ENCODE results near the gene TUBB8. TPM values are rescaled to one million over a fixed set of nuclear protein-coding genes. Genes with fewer than 3 reads are reported as not detected.
A peak's percentile ranks its signal among the peaks of the same experiment; 100 is the strongest.
"Not testable (repeated sequence)": the region's sequence is repeated elsewhere in the genome, so short reads cannot be mapped to it uniquely, and the experiment has no call there.

TUBB8 gene
- total and polyA plus RNA-seq, 2 donors (not counting 3 experiments of a cell fraction or from before 2014, with no cell fraction given) = 0.18 TPM; not detected in 1

GRCh38 chr10:78556-78955 is 29.5 kb upstream of the TUBB8 start:
- Histone ChIP-seq H3K79me2 (ENCODE audit: control insufficient read depth, insufficient read depth, low read length) (no peaks in the 10 kb centered on the region), H3K36me3 (ENCODE audit: control insufficient read depth in 2 of 2, extremely low read depth in 1 of 2, insufficient read depth in 2 of 2, low read length in 2 of 2) (no peaks in the 10 kb centered on the region), H3K27ac (ENCODE audit: insufficient read depth, low read depth, low read length) (no peak overlapping the region), H3K4me2 (ENCODE audit: insufficient read depth, low read length) (no peak overlapping the region), H3K9me1 (replicated peaks; ENCODE audit: control insufficient read depth, extremely low read depth, insufficient read depth, low read length) (no peaks in the 10 kb centered on the region), H3K4me1 (ENCODE audit: control insufficient read depth, extremely low read depth, insufficient read depth, low read length) (no peaks in the 10 kb centered on the region), H3K4me3 (replicated peaks in 1 of 3; ENCODE audit: insufficient read depth in 1 of 3, low read depth in 1 of 3, low read length in 3 of 3) (no peak overlapping the region), H2AFZ (ENCODE audit: low read depth, low read length) (no peak overlapping the region), H3K9me3 (replicated peaks; ENCODE audit: control insufficient read depth, insufficient read depth, low read length) (no peaks in the 10 kb centered on the region), H3K9ac (replicated peaks; ENCODE audit: extremely low read depth, insufficient read depth, low read length) (no peak overlapping the region), H4K20me1 (replicated peaks; ENCODE audit: control insufficient read depth, extremely low read depth, insufficient read depth, low read length) (no peaks in the 10 kb centered on the region), H3K27me3 (ENCODE audit: control insufficient read depth in 2 of 2, insufficient read depth in 2 of 2, low read length in 2 of 2) (no peaks in the 10 kb centered on the region)
- TF ChIP-seq POLR2AphosphoS5 (IDR thresholded peaks at IDR 0.05; ENCODE audit: insufficient read depth, low read depth, low read length) (no peak), JUN (IDR thresholded peaks at IDR 0.05; ENCODE audit: borderline replicate concordance, insufficient read depth, insufficient read length, low read depth) (no peak), GATA2 (IDR thresholded peaks at IDR 0.05; ENCODE audit: insufficient read depth, insufficient read length, low read depth, low read length) (no peak), POLR2A (IDR thresholded peaks at IDR 0.05; ENCODE audit: low read depth, low read length) (no peak), EZH2 (IDR thresholded peaks at IDR 0.05; ENCODE audit: borderline replicate concordance, low read depth, low read length, severe bottlenecking) (no peak)
- BruUV-seq (replicated peaks) = no TSS peak
- no peak for DNase-seq (ENCODE audit: low read depth, low spot score)
- CTCF ChIA-PET = no interaction called here
- FAIRE-seq = no peak
- intact Hi-C loops (cut with micrococcal nuclease) (no loop called here), dilution Hi-C loops (cut with MboI; ENCODE audit: extremely low pct_ligation_motif_present, low sequenced_read_pairs) (no loop called here)
- POLR2A ChIA-PET = no interaction called here

GRCh38 chr10:74266-74621 is 25.1 kb upstream of the TUBB8 start:
- not testable (repeated sequence) for H3K79me2 ChIP-seq (ENCODE audit: control insufficient read depth, insufficient read depth, low read length); FAIRE-seq

More at GRCh38 chr10:74266-74621, 25.1 kb upstream of the TUBB8 start:
- POLR2A ChIA-PET; H3K4me1 ChIP-seq (ENCODE audit: control insufficient read depth, extremely low read depth, insufficient read depth, low read length); DNase-seq (ENCODE audit: low read depth, low spot score); H4K20me1 ChIP-seq (replicated peaks; ENCODE audit: control insufficient read depth, extremely low read depth, insufficient read depth, low read length); H3K27me3 ChIP-seq (ENCODE audit: control insufficient read depth in 2 of 2, insufficient read depth in 2 of 2, low read length in 2 of 2); H3K9me3 ChIP-seq (replicated peaks; ENCODE audit: control insufficient read depth, insufficient read depth, low read length); H3K27ac ChIP-seq (ENCODE audit: insufficient read depth, low read depth, low read length); H3K36me3 ChIP-seq (ENCODE audit: control insufficient read depth in 2 of 2, extremely low read depth in 1 of 2, insufficient read depth in 2 of 2, low read length in 2 of 2); H3K9ac ChIP-seq (replicated peaks; ENCODE audit: extremely low read depth, insufficient read depth, low read length); BruUV-seq (replicated peaks); dilution Hi-C loops (cut with MboI; ENCODE audit: extremely low pct_ligation_motif_present, low sequenced_read_pairs); H3K9me1 ChIP-seq (replicated peaks; ENCODE audit: control insufficient read depth, extremely low read depth, insufficient read depth, low read length): not testable (repeated sequence)
- peak overlapping the region; percentile 64 for H3K4me2 ChIP-seq (ENCODE audit: insufficient read depth, low read length)
- peak overlapping the region; percentile 92 for H2AFZ ChIP-seq (ENCODE audit: low read depth, low read length)
- CTCF ChIA-PET = interaction anchor here (0.5 to 1.2 kb wide), 2 partner anchors 15 to 886 kb away, joined by 3 to 6 read pairs; no protein-coding TSS in a partner anchor
- H3K4me3 ChIP-seq (replicated peaks in 1 of 3; ENCODE audit: insufficient read depth in 1 of 3, low read depth in 1 of 3, low read length in 3 of 3) = peak overlapping the region in 1 of 3 experiments; percentile 49
- intact Hi-C loops (cut with micrococcal nuclease) = loop anchor here (2.0 kb wide), 1 partner anchor 63 kb away; no protein-coding TSS in a partner anchor
